Type B pancreatic cell (in vitro differentiated cells): Measurements from ENCODE around the gene F5. TPM values are rescaled to one million over a fixed set of nuclear protein-coding genes. Genes with fewer than 3 reads are reported as not detected.

ENCODE experiments used
- DNase-seq: peaks from one replicate; pipeline ENCODE4 v3.0.0; 2021; ENCODE audit warnings: mixed read lengths; ENCODE audit not compliant: unreplicated experiment; ENCODE audit errors: extremely low spot score
- H3K27ac Mint-ChIP-seq: 2 replicates; pipeline ENCODE4 v1.8.0; 2021; ENCODE audit warnings: mild to moderate bottlenecking, mixed read lengths
- H3K27me3 Mint-ChIP-seq: 2 replicates; pipeline ENCODE4 v1.8.0; 2021; ENCODE audit warnings: mixed read lengths
- H3K36me3 Mint-ChIP-seq: 2 replicates; pipeline ENCODE4 v1.8.0; 2021; ENCODE audit warnings: mixed read lengths
- H3K4me1 Mint-ChIP-seq: one replicate; pipeline ENCODE4 v1.8.0; 2021; ENCODE audit warnings: mixed read lengths; ENCODE audit not compliant: unreplicated experiment
- H3K4me3 Mint-ChIP-seq: 2 replicates; pipeline ENCODE4 v1.8.0; 2021; ENCODE audit warnings: mild to moderate bottlenecking, mixed read lengths
- H3K9me3 Mint-ChIP-seq: 2 replicates; pipeline ENCODE4 v1.8.0; 2021; ENCODE audit warnings: mixed read lengths
- total RNA-seq: library from RNA; stranded (reverse); gene quantifications from 2 replicates; pipeline ENCODE4 v1.2.1, GENCODE V29; 2021; ENCODE audit warnings: low replicate concordance
- TF ChIP-seq, protein P1 (sequence below): fragments of 200-600 bp; sonication (generic); conservative IDR thresholded peaks from 2 replicates; pipeline ENCODE4 v1.5.0; 2021; ENCODE audit warnings: antibody characterized with exemption, mild to moderate bottlenecking

The F5 gene
- total RNA-seq, 1 donor from 2014 or later, result 5.5 TPM

DNA sequence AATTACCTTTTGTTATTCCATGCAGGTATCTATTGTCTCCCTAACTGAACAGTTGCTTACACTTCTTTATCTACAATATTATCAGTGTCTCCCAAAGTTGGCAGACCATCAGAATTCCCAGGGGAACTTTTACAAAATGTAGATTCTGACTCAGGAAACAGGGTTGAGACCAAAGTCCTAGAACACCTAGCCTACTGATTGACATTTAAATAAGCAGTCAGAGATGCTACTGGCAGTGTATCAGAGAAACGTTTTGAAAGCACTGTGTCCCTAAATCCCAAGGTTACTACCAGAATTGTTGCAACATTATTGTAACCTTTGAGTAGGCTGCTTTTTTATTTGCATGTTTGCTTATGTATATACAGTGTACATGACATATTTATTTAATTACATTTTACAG, 1.8 kb upstream of the F5 start:
- DNase-seq, result no peak
- peaks cover 4% of the 10 kb centered on the region for H3K4me1 Mint-ChIP-seq
- no peaks in the 10 kb centered on the region for H3K36me3 Mint-ChIP-seq
- peaks cover 46% of the 10 kb centered on the region for H3K27me3 Mint-ChIP-seq
- no peak overlapping the region for H3K27ac Mint-ChIP-seq
- TF ChIP-seq, protein P1, sequence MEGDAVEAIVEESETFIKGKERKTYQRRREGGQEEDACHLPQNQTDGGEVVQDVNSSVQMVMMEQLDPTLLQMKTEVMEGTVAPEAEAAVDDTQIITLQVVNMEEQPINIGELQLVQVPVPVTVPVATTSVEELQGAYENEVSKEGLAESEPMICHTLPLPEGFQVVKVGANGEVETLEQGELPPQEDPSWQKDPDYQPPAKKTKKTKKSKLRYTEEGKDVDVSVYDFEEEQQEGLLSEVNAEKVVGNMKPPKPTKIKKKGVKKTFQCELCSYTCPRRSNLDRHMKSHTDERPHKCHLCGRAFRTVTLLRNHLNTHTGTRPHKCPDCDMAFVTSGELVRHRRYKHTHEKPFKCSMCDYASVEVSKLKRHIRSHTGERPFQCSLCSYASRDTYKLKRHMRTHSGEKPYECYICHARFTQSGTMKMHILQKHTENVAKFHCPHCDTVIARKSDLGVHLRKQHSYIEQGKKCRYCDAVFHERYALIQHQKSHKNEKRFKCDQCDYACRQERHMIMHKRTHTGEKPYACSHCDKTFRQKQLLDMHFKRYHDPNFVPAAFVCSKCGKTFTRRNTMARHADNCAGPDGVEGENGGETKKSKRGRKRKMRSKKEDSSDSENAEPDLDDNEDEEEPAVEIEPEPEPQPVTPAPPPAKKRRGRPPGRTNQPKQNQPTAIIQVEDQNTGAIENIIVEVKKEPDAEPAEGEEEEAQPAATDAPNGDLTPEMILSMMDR, result no peak
- no peaks in the 10 kb centered on the region for H3K9me3 Mint-ChIP-seq
- H3K4me3 Mint-ChIP-seq, result no peak overlapping the region

DNA sequence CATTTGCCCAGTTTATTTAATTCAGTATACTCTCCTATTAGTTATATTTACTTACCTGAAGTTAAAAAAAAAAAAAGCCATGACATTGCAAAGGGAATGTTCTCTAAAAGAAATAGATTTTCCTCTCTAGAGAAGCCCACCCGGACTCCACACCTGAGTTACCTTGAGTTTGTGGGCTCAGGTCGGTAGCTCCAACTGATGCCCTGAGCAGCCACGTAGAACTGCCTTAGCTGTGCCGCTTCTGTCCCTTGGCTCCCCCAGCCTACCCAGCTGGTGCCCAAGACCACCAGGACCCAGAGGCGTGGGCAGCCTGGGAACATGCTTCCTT, 250 bp downstream of the F5 start:
- Mint-ChIP-seq H3K4me3 (peak overlapping the region; percentile 50), H3K27me3 (peaks cover 47% of the 10 kb centered on the region), H3K27ac (no peak overlapping the region), H3K36me3 (no peaks in the 10 kb centered on the region), H3K9me3 (no peaks in the 10 kb centered on the region), H3K4me1 (peaks cover 4% of the 10 kb centered on the region)
- DNase-seq, result no peak
- TF ChIP-seq, protein P1, result no peak

DNA sequence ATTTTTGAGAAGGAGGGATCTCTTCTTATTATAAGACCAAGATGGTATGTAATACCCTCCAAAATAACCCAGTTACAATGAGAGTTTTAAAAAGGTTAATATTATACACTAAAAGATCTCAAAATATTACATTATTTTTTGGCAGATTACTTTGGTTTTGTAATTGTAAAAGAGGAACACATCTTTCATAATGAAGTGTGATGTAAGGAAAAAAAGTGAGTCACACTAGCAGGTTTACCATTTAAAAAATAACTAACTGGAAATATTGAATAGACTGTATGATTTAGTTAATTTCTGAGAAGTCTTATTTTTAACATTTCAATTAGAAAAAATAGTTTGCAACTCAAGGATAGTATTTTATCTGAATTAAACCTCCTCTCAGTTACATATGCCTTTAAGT, 1.1 kb downstream of the F5 start:
- H3K4me1 Mint-ChIP-seq, result peaks cover 4% of the 10 kb centered on the region
- no peak overlapping the region for H3K27ac Mint-ChIP-seq
- H3K4me3 Mint-ChIP-seq, result no peak overlapping the region
- TF ChIP-seq, protein P1, result no peak
- no peaks in the 10 kb centered on the region for H3K9me3 Mint-ChIP-seq
- peaks cover 47% of the 10 kb centered on the region for H3K27me3 Mint-ChIP-seq
- H3K36me3 Mint-ChIP-seq, result no peaks in the 10 kb centered on the region
- no peak for DNase-seq

DNA sequence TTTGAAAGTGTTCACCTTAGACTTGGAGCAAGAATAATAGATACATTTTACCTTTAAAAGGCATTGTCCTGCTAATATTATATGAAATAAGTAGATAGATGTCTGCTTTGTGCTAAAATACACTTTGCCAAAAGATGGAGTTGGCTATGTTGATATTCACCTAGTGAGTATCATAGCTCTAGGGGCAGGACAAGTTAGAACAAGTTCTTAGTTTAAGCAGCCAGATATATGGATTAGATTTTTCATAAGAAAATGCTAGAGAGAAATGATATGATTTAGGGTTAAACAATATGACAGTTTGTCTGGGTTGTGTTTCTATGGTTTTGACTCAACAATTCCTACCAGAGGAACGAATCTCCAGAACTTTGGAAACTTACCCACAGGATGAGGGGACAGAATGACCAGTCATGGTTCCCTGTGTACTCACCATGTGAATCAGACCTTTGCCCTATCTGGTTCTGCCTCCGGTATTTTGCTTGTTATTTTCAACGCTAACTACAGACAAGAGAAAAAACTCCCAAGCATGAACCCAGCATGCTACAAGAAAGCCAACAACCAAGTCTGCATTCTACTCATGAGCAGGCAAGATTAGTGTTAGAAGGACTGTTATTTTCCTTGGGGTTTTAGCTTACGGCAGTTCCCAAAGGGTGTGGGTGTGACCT, 1.7 kb downstream of the F5 start:
- Mint-ChIP-seq H3K9me3 (no peaks in the 10 kb centered on the region), H3K27me3 (peaks cover 44% of the 10 kb centered on the region), H3K4me1 (peaks cover 4% of the 10 kb centered on the region), H3K36me3 (no peaks in the 10 kb centered on the region), H3K27ac (no peak overlapping the region), H3K4me3 (peak overlapping the region; percentile 20)
- no peak for DNase-seq
- TF ChIP-seq, protein P1, result no peak

DNA sequence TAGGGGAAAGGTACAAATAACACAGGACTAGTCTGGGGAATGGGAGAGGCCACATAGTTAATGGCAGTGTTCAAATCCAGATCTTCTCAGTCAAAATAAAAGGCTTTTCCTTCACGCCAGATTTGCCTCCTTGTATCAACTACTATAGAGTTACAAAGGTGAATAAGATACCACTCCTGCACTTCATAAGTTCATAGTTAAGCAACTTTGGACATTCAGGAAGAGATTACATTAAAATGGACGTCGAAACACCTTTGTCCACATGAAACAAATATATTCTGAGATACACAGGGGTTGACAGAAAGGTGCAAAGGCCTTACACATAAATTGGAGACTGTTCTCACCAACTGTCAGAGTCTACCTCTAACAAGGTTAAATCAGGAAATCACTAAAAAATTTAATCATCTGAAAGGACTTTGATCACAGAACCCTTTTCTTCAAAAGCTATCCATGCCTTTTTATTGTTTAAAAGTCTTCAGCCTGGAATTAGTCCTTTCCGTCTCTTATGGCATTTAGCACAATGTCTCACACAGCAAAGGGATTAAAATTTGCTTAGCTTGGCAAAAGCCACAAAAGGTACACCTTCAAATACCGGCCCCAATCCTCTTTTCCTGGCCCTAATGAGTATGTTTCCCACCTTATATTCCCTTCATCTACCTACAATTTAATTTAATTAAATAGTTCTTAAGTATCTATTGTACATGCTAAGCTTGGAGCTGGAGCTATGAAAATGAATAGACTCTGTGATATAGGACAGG, 8.1 kb downstream of the F5 start:
- Mint-ChIP-seq H3K4me3 (no peak overlapping the region), H3K4me1 (no peaks in the 10 kb centered on the region), H3K27ac (no peak overlapping the region), H3K36me3 (no peaks in the 10 kb centered on the region), H3K27me3 (peaks cover 15% of the 10 kb centered on the region), H3K9me3 (no peaks in the 10 kb centered on the region)
- no peak for DNase-seq
- TF ChIP-seq, protein P1, result no peak
